Measurements from ENCODE around the gene BBIP1. TPM values are rescaled to one million over a fixed set of nuclear protein-coding genes. Genes with fewer than 3 reads are reported as not detected.

The BBIP1 gene
- total RNA-seq, result 10 to 100 TPM in 3 of 4 donors, 1 to 10 TPM in 1; 10.0 to 36.4 (median 29.4) TPM

- Histone ChIP-seq H3K36me3 (no peaks in the 10 kb centered on the region), H3K27me3 (no peaks in the 10 kb centered on the region), H3K4me3 (peak within 1 kb of the TSS; percentile 89 to 99), H3K4me1 (peaks cover 4 to 11% of the 10 kb centered on the region in 2 donors), H3K27ac (peak within 1 kb of the TSS; percentile 100), H3K9me3 (no peaks in the 10 kb centered on the region)
- intact Hi-C loops (cut with DNase I; ENCODE audit: low total_unique reads), result no loop called here
- TF ChIP-seq POLR2A (IDR thresholded peaks at IDR 0.05) (peak; percentile 12 to 63), CTCF (IDR thresholded peaks at IDR 0.05) (peak in 1 of 4 experiments; percentile 20)
- DNase-seq, result no peak
Measured at GRCh38 chr10:110918643-110919348, at the start of gene BBIP1. TSS of gene BBIP1 (minus strand) at chr10:110919180. CDS start at chr10:110918157, 1,023 bp downstream.

- intact Hi-C loops (cut with DNase I; ENCODE audit: low total_unique reads), result no loop called here
- no peak overlapping the region for H3K4me3 ChIP-seq
- no peaks in the 10 kb centered on the region for H3K36me3 ChIP-seq
- H3K9me3 ChIP-seq, result no peaks in the 10 kb centered on the region
- TF ChIP-seq CTCF (IDR thresholded peaks at IDR 0.05) (no peak), POLR2A (IDR thresholded peaks at IDR 0.05) (no peak)
- DNase-seq, result no peak
- H3K27me3 ChIP-seq, result no peaks in the 10 kb centered on the region
- no peaks in the 10 kb centered on the region for H3K4me1 ChIP-seq
- no peak overlapping the region for H3K27ac ChIP-seq
Measured at GRCh38 chr10:110967645-110968044, 48.7 kb upstream of the BBIP1 start.

GRCh38 chr10:110967009-110967630 is 48.1 kb upstream of the BBIP1 start:
- no peak for TF ChIP-seq POLR2A (IDR thresholded peaks at IDR 0.05)
- no peak for TF ChIP-seq CTCF (IDR thresholded peaks at IDR 0.05)
- Histone ChIP-seq H3K27ac (no peak overlapping the region), H3K4me1 (no peaks in the 10 kb centered on the region), H3K27me3 (no peaks in the 10 kb centered on the region), H3K9me3 (no peaks in the 10 kb centered on the region), H3K36me3 (no peaks in the 10 kb centered on the region), H3K4me3 (no peak overlapping the region)
- DNase-seq, result no peak
- intact Hi-C loops (cut with DNase I; ENCODE audit: low total_unique reads), result no loop called here

- Histone ChIP-seq H3K27me3 (no peaks in the 10 kb centered on the region), H3K9me3 (no peaks in the 10 kb centered on the region), H3K36me3 (no peaks in the 10 kb centered on the region), H3K4me3 (no peak overlapping the region), H3K4me1 (no peaks in the 10 kb centered on the region), H3K27ac (no peak overlapping the region)
- intact Hi-C loops (cut with DNase I; ENCODE audit: low total_unique reads), result no loop called here
- no peak for DNase-seq
- TF ChIP-seq POLR2A (IDR thresholded peaks at IDR 0.05), result no peak
- no peak for TF ChIP-seq CTCF (IDR thresholded peaks at IDR 0.05)
Measured at GRCh38 chr10:110966146-110966545, 47.2 kb upstream of the BBIP1 start.

GRCh38 chr10:110965216-110965615 is 46.2 kb upstream of the BBIP1 start:
- Histone ChIP-seq H3K36me3 (no peaks in the 10 kb centered on the region), H3K9me3 (no peaks in the 10 kb centered on the region), H3K4me3 (no peak overlapping the region), H3K4me1 (no peaks in the 10 kb centered on the region), H3K27me3 (no peaks in the 10 kb centered on the region), H3K27ac (no peak overlapping the region)
- TF ChIP-seq CTCF (IDR thresholded peaks at IDR 0.05), result no peak
- TF ChIP-seq POLR2A (IDR thresholded peaks at IDR 0.05), result no peak
- intact Hi-C loops (cut with DNase I; ENCODE audit: low total_unique reads), result no loop called here
- DNase-seq, result no peak
